Activated naive CD8-positive, alpha-beta T cell treated with anti-CD3 and anti-CD28 coated beads, Interleukin-2, amount 10 ng/mL, durations not matched to agents 7 days and 5 days (primary cell): ENCODE measurements around the gene PLA2G2E. TPM values are rescaled to one million over a fixed set of nuclear protein-coding genes. Genes with fewer than 3 reads are reported as not detected.

Source experiments
- ATAC-seq: fragments of 150-1000 bp; cut with Tn5 transposase; one replicate; pipeline ENCODE4 v1.10.0; 2021; ENCODE audit warnings: low read depth, moderate library complexity
- POLR2A ChIA-PET: fragments of 350-600 bp; sonication (Branson Sonifier 250); formaldehyde crosslinking; loops from one replicate; lab custom pipeline; 2021; ENCODE audit warnings: antibody characterized with exemption; lab: Charles Lee
- DNase-seq: peaks from one replicate; pipeline ENCODE4 v3.0.0; 2021
- H3K27ac Mint-ChIP-seq: one replicate; pipeline ENCODE4 v1.8.0; 2022; ENCODE audit warnings: mild to moderate bottlenecking, mixed read lengths
- H3K27me3 Mint-ChIP-seq: one replicate; pipeline ENCODE4 v1.8.0; 2022; ENCODE audit warnings: mild to moderate bottlenecking, moderate library complexity, mixed read lengths
- H3K36me3 Mint-ChIP-seq: one replicate; pipeline ENCODE4 v1.8.0; 2021; ENCODE audit warnings: mild to moderate bottlenecking, mixed read lengths
- H3K4me1 Mint-ChIP-seq: one replicate; pipeline ENCODE4 v1.8.0; 2021; ENCODE audit warnings: mixed read lengths
- H3K4me3 Mint-ChIP-seq: one replicate; pipeline ENCODE4 v1.8.0; 2022; ENCODE audit warnings: mild to moderate bottlenecking, moderate library complexity, mixed read lengths
- H3K9me3 Mint-ChIP-seq: one replicate; pipeline ENCODE4 v1.8.0; 2021; ENCODE audit warnings: mixed read lengths
- total RNA-seq, 2 experiments: library from RNA; stranded (reverse); gene quantifications; one replicate each; pipeline ENCODE4 v1.2.3, GENCODE V29; 2021

PLA2G2E gene, protein sequence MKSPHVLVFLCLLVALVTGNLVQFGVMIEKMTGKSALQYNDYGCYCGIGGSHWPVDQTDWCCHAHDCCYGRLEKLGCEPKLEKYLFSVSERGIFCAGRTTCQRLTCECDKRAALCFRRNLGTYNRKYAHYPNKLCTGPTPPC
- not detected for total RNA-seq

DNA sequence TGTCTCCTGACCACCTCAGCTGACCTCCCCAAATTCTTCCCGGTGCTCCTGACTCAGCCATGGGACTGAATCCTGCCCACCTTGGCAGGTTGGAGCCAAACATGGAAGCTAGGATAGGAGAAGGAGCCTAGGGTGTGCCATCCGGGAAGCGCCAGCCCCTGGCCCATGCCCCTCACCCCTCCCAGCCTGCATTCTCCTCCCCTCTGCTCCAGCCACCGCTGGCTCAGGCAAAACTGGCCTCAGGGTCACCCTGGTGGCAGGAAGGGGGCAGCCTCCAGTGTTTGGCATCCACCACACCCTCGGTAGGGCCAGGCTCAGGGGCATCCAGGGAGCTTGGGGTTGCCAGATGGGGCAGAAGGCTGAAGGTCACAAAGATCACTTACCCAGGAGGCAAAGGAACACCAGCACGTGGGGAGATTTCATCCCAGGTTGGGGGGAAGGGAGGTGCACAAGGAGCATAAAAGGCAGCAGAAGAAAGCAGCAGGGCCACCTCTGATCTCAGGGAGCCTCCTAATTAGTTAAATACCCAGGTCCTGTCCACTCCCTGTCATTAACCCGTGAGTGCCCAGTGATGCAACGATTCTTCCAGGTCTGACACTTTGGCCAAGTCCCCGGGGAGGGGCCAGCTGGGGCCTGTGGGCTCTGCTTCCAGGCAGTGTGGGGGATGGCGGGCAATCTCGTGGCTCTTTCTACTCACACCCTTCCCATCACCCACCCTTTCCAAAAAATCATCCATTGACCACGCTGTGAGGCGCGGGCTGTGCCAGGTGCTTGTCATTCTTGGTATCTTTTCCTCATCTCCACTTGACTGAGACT lies at the start of gene PLA2G2E:
PLA2G2E (minus strand) TSS at position 481 of the 816 bp plus-strand sequence; CDS start at position 423, 58 bp downstream.
- DNase-seq: no peak
- H3K9me3 Mint-ChIP-seq: no peaks in the 10 kb centered on the region
- ATAC-seq: no peak
- no peak within 1 kb of the TSS for H3K4me3 Mint-ChIP-seq
- H3K36me3 Mint-ChIP-seq: no peaks in the 10 kb centered on the region
- H3K27ac Mint-ChIP-seq: no peak within 1 kb of the TSS
- no peaks in the 10 kb centered on the region for H3K27me3 Mint-ChIP-seq
- POLR2A ChIA-PET: no interaction called here
- H3K4me1 Mint-ChIP-seq: no peaks in the 10 kb centered on the region

DNA sequence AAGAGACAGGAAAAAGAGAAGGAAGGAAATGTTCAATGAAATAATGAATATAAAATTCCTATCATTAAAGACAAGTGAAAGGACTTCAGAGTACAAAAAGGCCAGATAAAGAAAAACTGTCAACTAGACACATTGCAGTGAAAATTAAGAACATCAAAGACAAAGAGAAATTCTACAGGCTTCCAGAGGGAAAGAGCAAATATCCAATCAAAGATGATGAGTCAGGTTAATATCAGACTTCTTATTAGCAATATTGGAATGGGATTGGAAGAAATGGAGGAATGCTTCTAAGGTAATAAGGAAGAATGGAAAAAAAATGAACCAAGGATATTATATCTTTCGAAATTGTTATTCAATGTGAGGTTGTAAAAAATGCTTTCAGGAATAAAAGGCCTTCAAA lies 48.2 kb upstream of the PLA2G2E start:
- H3K27me3 Mint-ChIP-seq: peaks cover 31% of the 10 kb centered on the region
- no peaks in the 10 kb centered on the region for H3K9me3 Mint-ChIP-seq
- H3K27ac Mint-ChIP-seq: no peak overlapping the region
- peaks cover 1% of the 10 kb centered on the region for H3K4me1 Mint-ChIP-seq
- POLR2A ChIA-PET: no interaction called here
- DNase-seq (no peak), ATAC-seq (no peak)
- no peaks in the 10 kb centered on the region for H3K36me3 Mint-ChIP-seq
- no peak overlapping the region for H3K4me3 Mint-ChIP-seq

- H3K4me3 Mint-ChIP-seq: no peak overlapping the region
- H3K27ac Mint-ChIP-seq: no peak overlapping the region
- no peak for DNase-seq
- H3K9me3 Mint-ChIP-seq: no peaks in the 10 kb centered on the region
- peaks cover 30% of the 10 kb centered on the region for H3K27me3 Mint-ChIP-seq
- no peak for ATAC-seq
- peaks cover 1% of the 10 kb centered on the region for H3K4me1 Mint-ChIP-seq
- POLR2A ChIA-PET: no interaction called here
- no peaks in the 10 kb centered on the region for H3K36me3 Mint-ChIP-seq
Measured at GRCh38 chr1:19969898-19970660, 46.7 kb upstream of the PLA2G2E start.

GRCh38 chr1:19967808-19968207 lies 44.4 kb upstream of the PLA2G2E start:
- no peak overlapping the region for H3K4me3 Mint-ChIP-seq
- H3K27ac Mint-ChIP-seq: no peak overlapping the region
- peaks cover 32% of the 10 kb centered on the region for H3K27me3 Mint-ChIP-seq
- ATAC-seq (no peak), DNase-seq (no peak)
- POLR2A ChIA-PET: no interaction called here
- H3K36me3 Mint-ChIP-seq: no peaks in the 10 kb centered on the region
- H3K9me3 Mint-ChIP-seq: peaks cover 3% of the 10 kb centered on the region
- no peaks in the 10 kb centered on the region for H3K4me1 Mint-ChIP-seq

GRCh38 chr1:19964542-19964941 lies 41.1 kb upstream of the PLA2G2E start:
- no peak overlapping the region for H3K4me3 Mint-ChIP-seq

GRCh38 chr1:19963636-19964035 lies 40.2 kb upstream of the PLA2G2E start:
- no peaks in the 10 kb centered on the region for H3K4me1 Mint-ChIP-seq
- peaks cover 22% of the 10 kb centered on the region for H3K27me3 Mint-ChIP-seq
- no peak overlapping the region for H3K27ac Mint-ChIP-seq

More at GRCh38 chr1:19964542-19964941, 41.1 kb upstream of the PLA2G2E start:
- Mint-ChIP-seq H3K36me3 (no peaks in the 10 kb centered on the region), H3K9me3 (peaks cover 3% of the 10 kb centered on the region), H3K27me3 (peaks cover 22% of the 10 kb centered on the region), H3K4me1 (no peaks in the 10 kb centered on the region), H3K27ac (no peak overlapping the region)
- DNase-seq (no peak), ATAC-seq (no peak)
- POLR2A ChIA-PET: no interaction called here

GRCh38 chr1:19960591-19960990 lies 37.2 kb upstream of the PLA2G2E start:
- Mint-ChIP-seq H3K4me1 (no peaks in the 10 kb centered on the region), H3K27me3 (peaks cover 21% of the 10 kb centered on the region), H3K4me3 (no peak overlapping the region)

More at GRCh38 chr1:19963636-19964035, 40.2 kb upstream of the PLA2G2E start:
- DNase-seq (no peak), ATAC-seq (no peak)
- H3K9me3 Mint-ChIP-seq: peaks cover 3% of the 10 kb centered on the region
- no peaks in the 10 kb centered on the region for H3K36me3 Mint-ChIP-seq
- H3K4me3 Mint-ChIP-seq: no peak overlapping the region
- POLR2A ChIA-PET: no interaction called here

DNA sequence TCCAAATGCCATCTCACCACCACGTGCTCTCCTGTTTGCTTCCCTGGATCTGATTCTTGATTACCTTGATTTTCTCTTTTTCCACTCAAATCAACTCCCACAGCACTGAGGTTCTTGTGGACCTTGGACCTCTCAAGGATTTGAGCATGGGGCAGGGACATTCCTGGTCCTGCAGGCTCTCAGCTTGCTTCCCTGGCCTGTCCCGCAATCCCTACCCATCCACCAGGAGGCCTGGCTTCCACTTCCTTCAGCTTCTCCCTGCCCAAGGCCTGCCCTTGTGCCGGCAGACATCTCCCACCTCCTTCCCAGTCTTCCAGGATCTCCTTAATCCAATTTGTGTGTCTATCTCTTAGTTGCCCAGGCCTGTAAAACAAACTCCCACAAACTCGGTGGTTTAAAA lies 34.4 kb upstream of the PLA2G2E start:
- Mint-ChIP-seq H3K4me1 (no peaks in the 10 kb centered on the region), H3K4me3 (no peak overlapping the region), H3K27ac (no peak overlapping the region), H3K27me3 (peaks cover 25% of the 10 kb centered on the region), H3K36me3 (no peaks in the 10 kb centered on the region), H3K9me3 (peaks cover 2% of the 10 kb centered on the region)
- ATAC-seq (no peak), DNase-seq (no peak)
- POLR2A ChIA-PET: no interaction called here

More at GRCh38 chr1:19960591-19960990, 37.2 kb upstream of the PLA2G2E start:
- Mint-ChIP-seq H3K36me3 (no peaks in the 10 kb centered on the region), H3K9me3 (peaks cover 3% of the 10 kb centered on the region), H3K27ac (no peak overlapping the region)
- ATAC-seq (no peak), DNase-seq (no peak)
- POLR2A ChIA-PET: no interaction called here

GRCh38 chr1:19955534-19956170 lies 32.2 kb upstream of the PLA2G2E start:
- POLR2A ChIA-PET: no interaction called here
- H3K36me3 Mint-ChIP-seq: no peaks in the 10 kb centered on the region
- no peak overlapping the region for H3K27ac Mint-ChIP-seq
- DNase-seq: no peak
- no peak overlapping the region for H3K4me3 Mint-ChIP-seq
- no peaks in the 10 kb centered on the region for H3K4me1 Mint-ChIP-seq
- peaks cover 33% of the 10 kb centered on the region for H3K27me3 Mint-ChIP-seq
- no peak for ATAC-seq
- H3K9me3 Mint-ChIP-seq: peaks cover 2% of the 10 kb centered on the region

DNA sequence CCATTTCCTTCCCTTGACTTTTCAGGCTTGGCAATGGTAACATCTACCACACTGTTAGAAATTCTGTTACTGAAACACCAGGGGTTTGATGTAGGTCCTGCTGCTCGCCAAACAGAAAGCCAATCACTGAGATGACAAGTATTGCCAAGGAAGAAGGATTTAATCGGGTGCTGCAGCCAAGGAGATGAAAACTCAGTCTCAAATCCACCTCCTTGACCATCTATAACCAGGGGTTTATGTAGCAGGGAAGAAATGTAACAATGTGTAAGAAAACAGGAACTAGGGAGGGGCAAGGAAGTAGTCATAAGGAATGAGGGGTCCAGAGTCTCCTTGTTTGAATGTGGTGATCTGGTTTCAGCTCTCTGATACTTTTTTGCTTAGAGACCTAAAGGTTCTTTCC lies 30.6 kb upstream of the PLA2G2E start:
- no peak for DNase-seq
- H3K4me3 Mint-ChIP-seq: no peak overlapping the region
- POLR2A ChIA-PET: no interaction called here
- no peaks in the 10 kb centered on the region for H3K4me1 Mint-ChIP-seq
- no peaks in the 10 kb centered on the region for H3K36me3 Mint-ChIP-seq
- ATAC-seq: no peak
- no peak overlapping the region for H3K27ac Mint-ChIP-seq
- H3K9me3 Mint-ChIP-seq: peaks cover 2% of the 10 kb centered on the region
- H3K27me3 Mint-ChIP-seq: peaks cover 33% of the 10 kb centered on the region

DNA sequence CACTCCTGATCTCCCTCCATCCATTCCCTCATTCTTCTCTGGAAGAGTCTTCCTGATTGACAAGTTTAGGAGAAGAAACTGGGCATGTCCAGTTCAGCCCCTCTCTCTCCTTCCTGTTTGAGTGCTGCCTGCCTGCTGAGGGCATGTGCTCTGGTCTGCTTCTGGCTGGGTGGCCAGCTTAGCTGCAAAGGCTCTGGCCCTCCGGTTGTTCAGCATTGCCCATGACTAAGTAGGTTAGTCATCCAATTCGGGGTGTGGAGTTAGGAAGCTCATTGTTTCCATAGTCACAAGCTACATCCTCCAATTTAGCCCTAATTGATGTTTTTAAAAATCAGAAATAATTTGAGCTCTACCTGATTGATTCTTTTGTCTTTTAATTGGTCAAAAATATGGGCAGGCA lies 25.6 kb upstream of the PLA2G2E start:
- Mint-ChIP-seq H3K9me3 (peaks cover 2% of the 10 kb centered on the region), H3K27ac (no peak overlapping the region), H3K4me1 (no peaks in the 10 kb centered on the region), H3K36me3 (no peaks in the 10 kb centered on the region), H3K27me3 (peaks cover 52% of the 10 kb centered on the region), H3K4me3 (no peak overlapping the region)
- POLR2A ChIA-PET: no interaction called here
- DNase-seq: no peak
- no peak for ATAC-seq

DNA sequence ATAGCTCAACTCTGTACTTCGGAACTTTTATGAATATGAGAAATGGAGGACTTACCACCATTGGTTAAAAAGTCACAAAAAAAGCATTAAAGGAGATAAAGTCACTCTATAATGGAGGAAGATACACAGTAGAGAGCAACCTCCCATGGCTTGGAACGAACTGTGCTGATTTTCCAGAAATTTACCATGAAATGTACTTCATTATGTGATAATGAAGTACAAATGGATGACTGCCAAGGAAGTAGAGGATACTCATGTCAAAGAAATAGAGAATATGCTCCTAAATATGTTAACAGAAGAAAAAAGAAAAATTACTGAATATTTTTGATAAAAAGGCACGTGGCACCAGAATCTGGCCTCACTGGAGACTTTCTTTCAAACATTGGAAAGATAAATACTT lies 23.6 kb upstream of the PLA2G2E start:
- Mint-ChIP-seq H3K4me1 (no peaks in the 10 kb centered on the region), H3K4me3 (no peak overlapping the region), H3K27ac (no peak overlapping the region), H3K9me3 (no peaks in the 10 kb centered on the region), H3K36me3 (no peaks in the 10 kb centered on the region), H3K27me3 (peaks cover 31% of the 10 kb centered on the region)
- POLR2A ChIA-PET: no interaction called here
- ATAC-seq (no peak), DNase-seq (no peak)

- no peak for ATAC-seq
Measured at GRCh38 chr1:19946331-19946751, 22.9 kb upstream of the PLA2G2E start.

More at GRCh38 chr1:19946331-19946751, 22.9 kb upstream of the PLA2G2E start:
- Mint-ChIP-seq H3K9me3 (no peaks in the 10 kb centered on the region), H3K27me3 (peaks cover 28% of the 10 kb centered on the region), H3K27ac (no peak overlapping the region), H3K36me3 (no peaks in the 10 kb centered on the region), H3K4me3 (no peak overlapping the region), H3K4me1 (no peaks in the 10 kb centered on the region)
- no peak for DNase-seq
- POLR2A ChIA-PET: no interaction called here
